Neuronal stem cell (in vitro differentiated cells): ENCODE measurements around the gene RAD51B.

Experiments
- DNase-seq: peaks from one replicate; pipeline ENCODE4 v3.0.0-alpha.2; 2013; ENCODE audit warnings: low spot score
- H2AFZ ChIP-seq: one replicate; pipeline ENCODE4 v1.6.1; 2013; ENCODE audit warnings: mild to moderate bottlenecking, low read length, inconsistent platforms
- H2AK5ac ChIP-seq: 2 replicates; pipeline ENCODE4 v1.6.1; 2013; ENCODE audit warnings: low read depth, mild to moderate bottlenecking, inconsistent platforms, low read length, moderate library complexity, mixed read lengths
- H2BK120ac ChIP-seq: 2 replicates; pipeline ENCODE4 v1.6.1; 2013; ENCODE audit warnings: low read depth, mild to moderate bottlenecking, inconsistent platforms, low read length, moderate library complexity, mixed read lengths
- H2BK12ac ChIP-seq: one replicate; pipeline ENCODE4 v1.6.1; 2013; ENCODE audit warnings: low read length, inconsistent platforms
- H2BK15ac ChIP-seq: 2 replicates; pipeline ENCODE4 v1.6.1; 2013; ENCODE audit warnings: mild to moderate bottlenecking, low read length, inconsistent platforms, mixed read lengths
- H2BK5ac ChIP-seq: one replicate; pipeline ENCODE4 v1.6.1; 2013; ENCODE audit warnings: inconsistent platforms, mild to moderate bottlenecking, low read length, moderate library complexity
- H3K14ac ChIP-seq: one replicate; pipeline ENCODE4 v1.6.1; 2013; ENCODE audit warnings: low read length, inconsistent platforms
- H3K18ac ChIP-seq: 2 replicates; pipeline ENCODE4 v1.6.1; 2013; ENCODE audit warnings: low read length, inconsistent platforms
- H3K23ac ChIP-seq: 2 replicates; pipeline ENCODE4 v1.6.1; 2013; ENCODE audit warnings: low read depth, mild to moderate bottlenecking, mixed read lengths, low read length, inconsistent platforms; ENCODE audit not compliant: poor library complexity
- H3K27ac ChIP-seq: replicated peaks from 3 replicates; pipeline ENCODE4 v1.5.1; 2013; ENCODE audit warnings: low read length, inconsistent platforms
- H3K27me3 ChIP-seq, 3 experiments: 2 replicates each; pipeline ENCODE4 v1.6.1; 2013; ENCODE audit warnings: low read length in 3 of 3, mild to moderate bottlenecking in 2 of 3, inconsistent platforms in 1 of 3, low read depth in 1 of 3, mixed read lengths in 1 of 3, moderate library complexity in 1 of 3; ENCODE audit not compliant: control insufficient read depth in 3 of 3, insufficient read depth in 3 of 3
- H3K36me3 ChIP-seq, 2 donors: replicated peaks in 1 of 2; 2 replicates each; pipeline ENCODE4 v1.6.1; 2013; ENCODE audit warnings: low read length in 2 of 2; ENCODE audit not compliant: control insufficient read depth in 2 of 2, insufficient read depth in 2 of 2
- H3K4ac ChIP-seq: 2 replicates; pipeline ENCODE4 v1.6.1; 2013; ENCODE audit warnings: inconsistent platforms, mild to moderate bottlenecking, low read length, moderate library complexity
- H3K4me1 ChIP-seq, 2 donors: 1 replicate in 1 of 2; 2 replicates in 1 of 2; pipeline ENCODE4 v1.6.1; 2013; ENCODE audit warnings: low read length in 2 of 2, low read depth in 1 of 2; ENCODE audit not compliant: control insufficient read depth in 2 of 2, insufficient read depth in 1 of 2
- H3K4me2 ChIP-seq: one replicate; pipeline ENCODE4 v1.6.1; 2013; ENCODE audit warnings: mild to moderate bottlenecking, low read length, inconsistent platforms; ENCODE audit not compliant: insufficient read depth, poor library complexity, severe bottlenecking
- H3K4me3 ChIP-seq, 2 donors: 2 replicates each; pipeline ENCODE4 v1.5.1; 2013; ENCODE audit warnings: low read length in 2 of 2, mild to moderate bottlenecking in 2 of 2, inconsistent platforms in 1 of 2, moderate library complexity in 1 of 2
- H3K79me1 ChIP-seq: one replicate; pipeline ENCODE4 v1.6.1; 2013; ENCODE audit warnings: low read depth, mild to moderate bottlenecking, inconsistent platforms, low read length, moderate library complexity
- H3K9ac ChIP-seq: one replicate; pipeline ENCODE4 v1.6.1; 2013; ENCODE audit warnings: mild to moderate bottlenecking, low read depth, low read length, inconsistent platforms; ENCODE audit not compliant: poor library complexity
- H3K9me3 ChIP-seq, 2 donors: replicated peaks in 1 of 2; 2 replicates each; pipeline versions ENCODE3 to v1.6.1; 2013; ENCODE audit warnings: low read length in 2 of 2, mild to moderate bottlenecking in 2 of 2, inconsistent platforms in 1 of 2, low read depth in 1 of 2, mixed read lengths in 1 of 2, moderate library complexity in 1 of 2; ENCODE audit not compliant: control insufficient read depth in 2 of 2, insufficient read depth in 1 of 2
- H4K8ac ChIP-seq: one replicate; pipeline ENCODE4 v1.6.1; 2013; ENCODE audit warnings: low read depth, mild to moderate bottlenecking, inconsistent platforms, low read length, moderate library complexity
- H4K91ac ChIP-seq: one replicate; pipeline ENCODE4 v1.6.1; 2013; ENCODE audit warnings: low read length, low read depth, mild to moderate bottlenecking, inconsistent platforms; ENCODE audit not compliant: poor library complexity
- WGBS, 2 donors: extraction: QIAGEN DNeasy Blood & Tissue Kit; methylation state at CpG; one replicate each; pipeline ENCODE4 v1.1.7; 2013; ENCODE audit warnings: missing lambda C conversion rate in 2 of 2, mixed read lengths in 1 of 2; ENCODE audit not compliant: insufficient read length in 2 of 2, insufficient replicate concordance in 1 of 2; ENCODE audit errors: extremely low coverage in 2 of 2; 5-methylcytosine and 5-hydroxymethylcytosine counted together

The RAD51B gene

GRCh38 chr14:68379510-68380328, 560.1 kb downstream of the RAD51B start:
- WGBS, 2 donors: no CpG with 5 or more reads among the region's 8 CpGs
- H3K4me2 ChIP-seq: no peak overlapping the region
- H4K91ac ChIP-seq: no peak overlapping the region
- H2AFZ ChIP-seq: no peak overlapping the region
- no peak overlapping the region for H2BK5ac ChIP-seq
- no peaks in the 10 kb centered on the region for H3K36me3 ChIP-seq
- no peak overlapping the region for H3K4ac ChIP-seq
- no peak overlapping the region for H2BK120ac ChIP-seq
- no peaks in the 10 kb centered on the region for H3K9me3 ChIP-seq
- H3K79me1 ChIP-seq: no peaks in the 10 kb centered on the region
- DNase-seq: no peak
- H2BK15ac ChIP-seq: no peak overlapping the region
- no peaks in the 10 kb centered on the region for H3K27me3 ChIP-seq
- no peak overlapping the region for H3K27ac ChIP-seq
- H2BK12ac ChIP-seq: no peak overlapping the region
- no peak overlapping the region for H3K9ac ChIP-seq
- no peak overlapping the region for H3K23ac ChIP-seq
- H3K4me1 ChIP-seq: peaks cover 5 to 7% of the 10 kb centered on the region in 2 donors
- no peak overlapping the region for H3K4me3 ChIP-seq
- H2AK5ac ChIP-seq: no peak overlapping the region
- no peak overlapping the region for H3K14ac ChIP-seq
- H4K8ac ChIP-seq: no peak overlapping the region
- no peak overlapping the region for H3K18ac ChIP-seq

- no peak for DNase-seq
- WGBS, 2 donors: no CpG with 5 or more reads among the region's 1 CpG
- H2AFZ ChIP-seq: no peak overlapping the region
- H3K27ac ChIP-seq: no peak overlapping the region
- no peak overlapping the region for H4K8ac ChIP-seq
- H2BK15ac ChIP-seq: no peak overlapping the region
- H3K4me2 ChIP-seq: no peak overlapping the region
- H3K36me3 ChIP-seq: no peaks in the 10 kb centered on the region
- H2BK120ac ChIP-seq: no peak overlapping the region
- H3K4me3 ChIP-seq: no peak overlapping the region
- no peaks in the 10 kb centered on the region for H3K79me1 ChIP-seq
- no peak overlapping the region for H3K14ac ChIP-seq
- H4K91ac ChIP-seq: no peak overlapping the region
- no peak overlapping the region for H3K18ac ChIP-seq
- no peak overlapping the region for H2BK12ac ChIP-seq
- no peak overlapping the region for H3K4ac ChIP-seq
- no peak overlapping the region for H3K23ac ChIP-seq
- no peak overlapping the region for H2BK5ac ChIP-seq
- peaks cover 5% of the 10 kb centered on the region in 2 donors for H3K4me1 ChIP-seq
- H3K27me3 ChIP-seq: no peaks in the 10 kb centered on the region
- H3K9ac ChIP-seq: no peak overlapping the region
- H2AK5ac ChIP-seq: no peak overlapping the region
- no peaks in the 10 kb centered on the region for H3K9me3 ChIP-seq
Observed at GRCh38 chr14:68380329-68380741, 560.8 kb downstream of the RAD51B start.

GRCh38 chr14:68384335-68384734, 564.8 kb downstream of the RAD51B start:
- Histone ChIP-seq H4K91ac (no peak overlapping the region), H3K36me3 (no peaks in the 10 kb centered on the region), H3K9me3 (no peaks in the 10 kb centered on the region), H2BK120ac (no peak overlapping the region), H3K14ac (no peak overlapping the region), H2AFZ (no peak overlapping the region), H3K9ac (no peak overlapping the region), H2BK15ac (no peak overlapping the region), H3K27ac (no peak overlapping the region), H3K27me3 (no peaks in the 10 kb centered on the region), H3K23ac (no peak overlapping the region), H2AK5ac (no peak overlapping the region), H3K4me3 (no peak overlapping the region), H2BK12ac (no peak overlapping the region), H4K8ac (no peak overlapping the region), H3K4me1 (peaks cover 2 to 3% of the 10 kb centered on the region in 2 donors), H2BK5ac (no peak overlapping the region), H3K4ac (no peak overlapping the region), H3K4me2 (no peak overlapping the region), H3K79me1 (no peaks in the 10 kb centered on the region), H3K18ac (no peak overlapping the region)
- DNase-seq: no peak
- no CpG with 5 or more reads among the region's 6 CpGs for WGBS, 2 donors

GRCh38 chr14:68384881-68385280, 565.3 kb downstream of the RAD51B start:
- Histone ChIP-seq H4K8ac (no peak overlapping the region), H3K23ac (no peak overlapping the region), H3K14ac (no peak overlapping the region), H3K4me1 (peaks cover 2 to 3% of the 10 kb centered on the region in 2 donors), H2AK5ac (no peak overlapping the region), H3K4me3 (no peak overlapping the region), H3K36me3 (no peaks in the 10 kb centered on the region), H2BK15ac (no peak overlapping the region), H3K9ac (no peak overlapping the region), H2BK5ac (no peak overlapping the region), H3K4me2 (no peak overlapping the region), H3K27ac (no peak overlapping the region), H2BK12ac (no peak overlapping the region), H2AFZ (no peak overlapping the region), H3K27me3 (no peaks in the 10 kb centered on the region), H3K4ac (no peak overlapping the region), H3K79me1 (no peaks in the 10 kb centered on the region), H4K91ac (no peak overlapping the region), H2BK120ac (no peak overlapping the region), H3K9me3 (no peaks in the 10 kb centered on the region), H3K18ac (peak overlapping the region; percentile 16)
- DNase-seq: no peak
- no CpG with 5 or more reads among the region's 9 CpGs for WGBS, 2 donors
